Brain microvascular endothelial cell (primary cell): ENCODE data around the gene PTF1A.

ENCODE experiments used
- DNase-seq: peaks from one replicate; pipeline ENCODE4 v3.0.0-alpha.2; 2020
- H3K27ac ChIP-seq: fragments of 250-450 bp; sonication (Bioruptor Pico); 2 replicates; pipeline ENCODE4 v1.5.1; 2020; ENCODE audit warnings: mild to moderate bottlenecking, moderate library complexity
- H3K27me3 ChIP-seq: fragments of 250-450 bp; sonication (Bioruptor Pico); replicated peaks from 2 replicates; pipeline ENCODE4 v1.5.1; 2020; ENCODE audit warnings: mild to moderate bottlenecking
- H3K36me3 ChIP-seq: fragments of 250-450 bp; sonication (Bioruptor Pico); replicated peaks from 2 replicates; pipeline ENCODE4 v1.5.1; 2020; ENCODE audit warnings: mild to moderate bottlenecking
- H3K4me3 ChIP-seq: 2 replicates; pipeline ENCODE4 v1.5.1; 2011; ENCODE audit warnings: low read depth, mild to moderate bottlenecking, control low read depth, low read length, moderate library complexity
- CTCF ChIP-seq: IDR thresholded peaks from 2 replicates; pipeline ENCODE4 v1.5.1; 2011; ENCODE audit warnings: low read depth, mild to moderate bottlenecking, moderate library complexity, low read length, control low read depth, inconsistent platforms; ENCODE audit errors: missing control alignments
- in situ Hi-C: cut with HindIII; loops from 2 replicates; pipeline ENCODE4 v1.10.0; 2017; ENCODE audit warnings: low sequenced_read_pairs, low pct_ligation_motif_present

The PTF1A gene

GRCh38 chr10:23190872-23191763 is 994 bp upstream of the PTF1A start:
- no peak for DNase-seq
- Histone ChIP-seq H3K36me3 (no peaks in the 10 kb centered on the region), H3K27ac (no peak overlapping the region), H3K4me3 (no peak overlapping the region), H3K27me3 (peaks cover 59% of the 10 kb centered on the region)
- no peak for TF ChIP-seq CTCF
- in situ Hi-C loops, result no loop called here

- in situ Hi-C loops, result no loop called here
- peaks cover 72% of the 10 kb centered on the region for H3K27me3 ChIP-seq
- H3K36me3 ChIP-seq, result no peaks in the 10 kb centered on the region
- H3K4me3 ChIP-seq, result no peak overlapping the region
- DNase-seq, result no peak
- no peak for TF ChIP-seq CTCF
- H3K27ac ChIP-seq, result no peak overlapping the region
These were observed 761 bp downstream of the PTF1A start for GRCh38 chr10:23192712-23193434.

GRCh38 chr10:23193435-23194074 is 1.4 kb downstream of the PTF1A start:
- Histone ChIP-seq H3K4me3 (no peak overlapping the region), H3K27me3 (peaks cover 74% of the 10 kb centered on the region), H3K36me3 (no peaks in the 10 kb centered on the region), H3K27ac (no peak overlapping the region)
- no peak for DNase-seq
- in situ Hi-C loops, result no loop called here
- TF ChIP-seq CTCF, result no peak

- H3K27me3 ChIP-seq, result peaks cover 83% of the 10 kb centered on the region
- H3K4me3 ChIP-seq, result no peak overlapping the region
- no peaks in the 10 kb centered on the region for H3K36me3 ChIP-seq
- TF ChIP-seq CTCF, result no peak
- no peak overlapping the region for H3K27ac ChIP-seq
- in situ Hi-C loops, result no loop called here
- DNase-seq, result no peak
These were observed 2.4 kb downstream of the PTF1A start for GRCh38 chr10:23194471-23194965.

GRCh38 chr10:23194966-23195845 is 3.1 kb downstream of the PTF1A start:
- Histone ChIP-seq H3K27me3 (peaks cover 89% of the 10 kb centered on the region), H3K4me3 (no peak overlapping the region), H3K27ac (no peak overlapping the region), H3K36me3 (no peaks in the 10 kb centered on the region)
- in situ Hi-C loops, result no loop called here
- no peak for DNase-seq
- no peak for TF ChIP-seq CTCF
